Adrenal gland (tissue), 12 donors: ENCODE measurements around the gene UPK1B. TPM values are rescaled to one million over a fixed set of nuclear protein-coding genes. Genes with fewer than 3 reads are reported as not detected.
"Not testable (repeated sequence)": the region's sequence is repeated elsewhere in the genome, so short reads cannot be mapped to it uniquely, and the experiment has no call there.

ENCODE experiments used
- DNase-seq, 7 donors: peaks; one replicate each; pipeline ENCODE4 v3.0.0-alpha.2; 2019 to 2020
- H3K27ac ChIP-seq, 5 donors: fragments of 200-600 bp; sonication (generic) in 4 of 5; 1 replicate in 3 of 5; 2 replicates in 2 of 5; pipeline versions ENCODE4 v1.5.1 to v1.8.0; 2016 to 2020; ENCODE audit warnings: mild to moderate bottlenecking in 1 of 5
- H3K27me3 ChIP-seq: fragments of 200-600 bp; 2 replicates; pipeline ENCODE4 v1.8.0; 2021
- H3K36me3 ChIP-seq, 2 donors: fragments of 200-600 bp; replicated peaks in 1 of 2; 1 replicate in 1 of 2; 2 replicates in 1 of 2; pipeline versions ENCODE4 v1.5.1 to v1.8.0; 2018 to 2022
- H3K4me1 ChIP-seq, 2 donors: fragments of 200-600 bp; replicated peaks in 1 of 2; 1 replicate in 1 of 2; 2 replicates in 1 of 2; pipeline versions ENCODE4 v1.5.1 to v1.8.0; 2018 to 2021
- H3K4me3 ChIP-seq, 4 donors: fragments of 200-600 bp; sonication (generic) in 3 of 4; one replicate each; pipeline ENCODE4 v1.5.1; 2016 to 2018
- H3K9me3 ChIP-seq, 3 donors: fragments of 200-600 bp; sonication (generic) in 1 of 3; replicated peaks in 1 of 3; 1 replicate in 2 of 3; 2 replicates in 1 of 3; pipeline versions ENCODE4 v1.5.1 to v1.8.0; 2016 to 2021
- POLR2A ChIP-seq, 2 donors: fragments of 450-650 bp; IDR thresholded peaks; one replicate each; pipeline ENCODE4 v1.6.1; 2017; ENCODE audit warnings: antibody characterized with exemption in 2 of 2, mild to moderate bottlenecking in 2 of 2, moderate library complexity in 1 of 2
- WGBS, 4 donors: extraction: QIAGEN DNeasy Blood & Tissue Kit in 2 of 4; methylation state at CpG; one replicate each; pipeline versions ENCODE4 v1.1.5 to v1.1.7; 2013 to 2017; 5-methylcytosine and 5-hydroxymethylcytosine counted together
- intact Hi-C, 2 donors: fragments of 100-400 bp; cut with DNase I; formaldehyde crosslinking; loops; one replicate each; pipeline versions ENCODE4 v1.14.1 to v1.15.0; 2022 to 2023
- polyA plus RNA-seq, 3 donors: library from polyadenylated mRNA; stranded (reverse); fragments of 200-250 nt in 2 of 3; fragments of 350-450 nt in 1 of 3; fragmentation: Illumina TruSeq in 1 of 3; extraction: RNeasy Lipid Tissue Mini Kit (QIAGEN cat#74804) in 1 of 3; gene quantifications; one replicate each; pipeline ENCODE4 v1.2.3, GENCODE V29; 2013 to 2014
- total RNA-seq, 9 donors: library from RNA; depleted of rRNA in 4 of 9; stranded (reverse); fragments of >200 nt in 4 of 9; fragments of 120-200 nt in 1 of 9; fragmentation: NEBNext Ultra II Directional in 1 of 9; extraction: Animal tissue kit (Norgen Biotek cat#: 25700) in 1 of 9; gene quantifications; one replicate each; pipeline versions ENCODE4 v1.1.0 to v1.2.4, GENCODE V29; 2013 to 2023
- TF ChIP-seq, protein P1 (sequence below), 6 experiments: fragments of 450-650 bp in 4 of 6; fragments of 200-600 bp in 2 of 6; sonication (generic) in 1 of 6; IDR thresholded peaks; 1 replicate in 5 of 6; 2 replicates in 1 of 6; pipeline versions ENCODE4 v1.5.1 to v1.8.0; 2016 to 2021; ENCODE audit warnings: antibody characterized with exemption in 6 of 6, mild to moderate bottlenecking in 2 of 6, moderate library complexity in 1 of 6
- donor health status: healthy with polysubstance abuse.
- donor health status: Bipolar disorder and iron deficiency.
- donor health status: DM: yes; HTN: yes; CAD: no.
- donor health status: DM: no; HTN: no; CAD: no.
- donor health status: DM: no; HTN: no; CAD: no.
- donor health status: DM: yes; HTN: yes; CAD: no.

Gene UPK1B
- total and polyA plus RNA-seq, 12 donors: 0.24 TPM; not detected in 11

DNA sequence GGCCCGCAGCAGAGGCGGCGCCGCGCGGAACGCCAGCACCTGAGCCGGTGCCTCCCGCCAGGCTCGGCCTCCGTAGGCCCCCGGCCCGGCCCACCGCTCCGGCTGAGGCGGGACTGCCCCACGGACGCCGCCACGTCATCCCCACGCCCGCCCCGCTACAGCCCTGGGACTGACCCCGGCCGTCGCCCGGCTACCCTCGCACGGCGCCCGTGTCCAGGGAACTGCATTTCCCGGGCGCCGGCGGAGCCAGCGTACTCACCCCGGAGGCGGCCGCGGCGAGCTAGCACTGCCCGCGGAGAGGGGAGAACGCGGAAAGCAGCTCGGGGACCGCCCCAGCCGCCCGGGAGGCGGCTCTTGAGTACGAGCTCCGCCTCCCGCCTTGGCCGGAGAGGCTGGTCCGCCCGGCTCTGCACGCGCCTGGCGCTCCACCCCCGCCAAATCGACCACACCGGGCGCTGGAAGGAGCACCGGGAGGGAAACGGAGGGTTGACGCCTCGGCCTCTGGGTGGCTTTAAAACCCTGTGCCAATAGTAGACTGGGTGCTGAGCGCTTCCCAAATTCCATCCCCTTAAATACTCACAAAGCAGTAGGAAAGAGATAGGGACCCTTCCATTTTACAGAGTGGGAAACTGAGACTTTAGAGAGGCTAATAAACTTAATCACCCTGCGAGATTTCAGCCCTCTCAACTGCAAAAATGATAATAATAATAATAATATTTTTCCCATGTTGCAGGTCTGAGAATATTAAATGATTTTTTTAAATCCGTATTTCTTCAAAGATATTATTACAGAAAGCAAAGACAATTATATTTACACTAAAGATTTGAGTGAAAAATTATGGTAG lies 67.4 kb downstream of the UPK1B start, which contains the start of gene B4GALT4:
TSS of gene B4GALT4 (minus strand) at position 288 of the 844 bp plus-strand sequence. CDS start 10,779 bp downstream, outside the sequence.
- Histone ChIP-seq H3K9me3 (no peaks in the 10 kb centered on the region), H3K36me3 (no peaks in the 10 kb centered on the region), H3K27ac (peak within 1 kb of the TSS; percentile 46 to 92 (median 84)), H3K27me3 (no peaks in the 10 kb centered on the region), H3K4me3 (peak within 1 kb of the TSS; percentile 39 to 78 (median 61)), H3K4me1 (peaks cover 2 to 36% of the 10 kb centered on the region in 2 donors)
- TF ChIP-seq, protein P1, sequence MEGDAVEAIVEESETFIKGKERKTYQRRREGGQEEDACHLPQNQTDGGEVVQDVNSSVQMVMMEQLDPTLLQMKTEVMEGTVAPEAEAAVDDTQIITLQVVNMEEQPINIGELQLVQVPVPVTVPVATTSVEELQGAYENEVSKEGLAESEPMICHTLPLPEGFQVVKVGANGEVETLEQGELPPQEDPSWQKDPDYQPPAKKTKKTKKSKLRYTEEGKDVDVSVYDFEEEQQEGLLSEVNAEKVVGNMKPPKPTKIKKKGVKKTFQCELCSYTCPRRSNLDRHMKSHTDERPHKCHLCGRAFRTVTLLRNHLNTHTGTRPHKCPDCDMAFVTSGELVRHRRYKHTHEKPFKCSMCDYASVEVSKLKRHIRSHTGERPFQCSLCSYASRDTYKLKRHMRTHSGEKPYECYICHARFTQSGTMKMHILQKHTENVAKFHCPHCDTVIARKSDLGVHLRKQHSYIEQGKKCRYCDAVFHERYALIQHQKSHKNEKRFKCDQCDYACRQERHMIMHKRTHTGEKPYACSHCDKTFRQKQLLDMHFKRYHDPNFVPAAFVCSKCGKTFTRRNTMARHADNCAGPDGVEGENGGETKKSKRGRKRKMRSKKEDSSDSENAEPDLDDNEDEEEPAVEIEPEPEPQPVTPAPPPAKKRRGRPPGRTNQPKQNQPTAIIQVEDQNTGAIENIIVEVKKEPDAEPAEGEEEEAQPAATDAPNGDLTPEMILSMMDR (IDR thresholded peaks at IDR 0.05): no peak
- TF ChIP-seq POLR2A (IDR thresholded peaks at IDR 0.05): peak; percentile 88 to 94
- peak; percentile 81 to 89 (median 87) for DNase-seq
- WGBS, 4 donors: 2 to 9% (median 2%) methylated on average over 14 to 70 of the region's 70 CpGs
- intact Hi-C loops: loop anchor here in 1 of 2 donors (10.0 kb wide), 1 partner anchor 96 kb away; the partner anchor contains the start of gene TEX55

DNA sequence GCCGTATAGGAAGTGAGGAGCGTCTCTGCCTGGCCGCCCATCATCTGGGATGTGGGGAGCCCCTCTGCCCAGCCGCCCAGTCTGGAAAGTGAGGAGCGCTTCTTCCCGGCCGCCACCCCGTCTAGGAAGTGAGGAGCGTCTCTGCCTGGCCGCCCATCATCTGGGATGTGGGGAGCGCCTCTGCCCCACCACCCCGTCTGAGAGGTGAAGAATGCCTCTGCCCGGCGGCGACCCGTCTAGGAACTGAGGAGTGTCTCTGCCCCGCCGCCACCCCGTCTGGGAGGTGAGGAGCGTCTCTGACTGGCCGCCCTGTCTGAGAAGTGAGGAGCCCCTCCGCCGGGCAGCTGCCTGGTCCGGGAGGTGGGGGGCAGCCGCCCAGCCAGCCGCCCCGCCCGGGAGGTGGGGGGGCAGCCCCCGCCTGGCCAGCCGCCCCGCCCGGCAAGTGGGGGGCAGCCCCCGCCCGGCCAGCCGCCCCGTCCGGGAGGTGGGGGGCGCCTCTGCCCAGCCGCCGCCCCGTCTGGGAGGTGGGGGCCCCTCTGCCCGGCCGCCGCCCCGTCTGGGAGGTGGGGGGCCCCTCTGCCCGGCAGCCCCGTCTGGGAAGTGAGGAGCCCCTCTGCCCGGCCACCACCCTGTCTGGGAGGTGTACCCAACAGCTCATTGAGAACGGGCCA lies 69.1 kb downstream of the UPK1B start:
- WGBS, 4 donors: 90 to 94% (median 93%) methylated on average over 11 to 48 of the region's 49 CpGs
- H3K27ac ChIP-seq: not testable (repeated sequence)
- intact Hi-C loops: loop anchor here in 1 of 2 donors (10.0 kb wide), 1 partner anchor 98 kb away; the partner anchor contains the start of gene TEX55

DNA sequence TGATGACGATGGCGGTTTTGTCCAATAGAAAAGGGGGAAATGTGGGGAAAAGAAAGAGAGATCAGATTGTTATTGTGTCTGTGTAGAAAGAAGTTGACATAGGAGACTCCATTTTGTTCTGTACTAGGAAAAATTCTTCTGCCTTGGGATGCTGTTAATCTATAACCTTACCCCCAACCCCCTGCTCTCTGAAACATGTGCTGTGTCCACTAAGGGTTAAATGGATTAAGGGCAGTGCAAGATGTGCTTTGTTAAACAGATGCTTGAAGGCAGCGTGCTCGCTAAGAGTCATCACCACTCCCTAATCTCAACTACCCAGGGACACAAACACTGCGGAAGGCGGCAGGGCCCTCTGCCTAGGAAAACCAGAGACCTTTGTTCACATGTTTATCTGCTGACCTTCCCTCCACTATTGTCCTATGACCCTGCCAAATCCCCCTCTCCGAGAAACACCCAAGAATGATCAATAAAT lies 69.7 kb downstream of the UPK1B start:
- H3K36me3 ChIP-seq, H3K27ac ChIP-seq, DNase-seq, H3K4me3 ChIP-seq, H3K27me3 ChIP-seq, H3K9me3 ChIP-seq: not testable (repeated sequence)
- intact Hi-C loops: loop anchor here in 1 of 2 donors (10.0 kb wide), 1 partner anchor 98 kb away; the partner anchor contains the start of gene TEX55
- H3K4me1 ChIP-seq: peaks cover 2 to 27% of the 10 kb centered on the region in 2 donors
- WGBS, 4 donors: 78 to 90% (median 82%) methylated on average over 5 to 7 of the region's 7 CpGs

More for the DNA sequence above, 69.1 kb downstream of the UPK1B start:
- not testable (repeated sequence) for H3K4me3 ChIP-seq, H3K27me3 ChIP-seq, H3K36me3 ChIP-seq, H3K9me3 ChIP-seq, DNase-seq
- peaks cover 2 to 32% of the 10 kb centered on the region in 2 donors for H3K4me1 ChIP-seq

DNA sequence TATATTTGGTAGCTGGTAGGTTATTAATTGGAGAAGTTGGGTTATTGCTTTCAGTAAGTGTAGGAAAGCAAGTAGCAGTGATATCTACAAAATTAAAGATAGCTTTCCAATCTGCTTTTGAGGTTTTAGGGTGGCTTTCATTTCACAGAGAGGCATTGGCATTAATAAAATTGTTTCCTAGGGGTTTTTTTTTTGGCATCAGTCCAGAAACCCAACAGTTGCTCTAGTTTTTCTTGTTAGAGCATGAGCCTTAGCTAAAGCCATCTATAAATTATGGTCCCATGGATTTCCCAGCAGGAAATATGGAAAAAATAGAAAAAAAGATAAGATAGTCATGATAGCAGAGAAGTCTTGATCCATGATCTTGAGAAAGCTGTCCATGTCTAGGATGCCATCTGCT lies 70.3 kb downstream of the UPK1B start:
- H3K4me1 ChIP-seq: peaks cover 2 to 21% of the 10 kb centered on the region in 2 donors
- H3K27ac ChIP-seq: no peak overlapping the region
- H3K27me3 ChIP-seq: no peaks in the 10 kb centered on the region
- DNase-seq: no peak
- H3K36me3 ChIP-seq: no peaks in the 10 kb centered on the region
- H3K9me3 ChIP-seq: no peaks in the 10 kb centered on the region
- TF ChIP-seq POLR2A (IDR thresholded peaks at IDR 0.05): no peak
- TF ChIP-seq, protein P1 (IDR thresholded peaks at IDR 0.05): no peak
- no peak overlapping the region for H3K4me3 ChIP-seq
- intact Hi-C loops: loop anchor here in 1 of 2 donors (10.0 kb wide), 1 partner anchor 99 kb away; the partner anchor contains the start of gene TEX55

DNA sequence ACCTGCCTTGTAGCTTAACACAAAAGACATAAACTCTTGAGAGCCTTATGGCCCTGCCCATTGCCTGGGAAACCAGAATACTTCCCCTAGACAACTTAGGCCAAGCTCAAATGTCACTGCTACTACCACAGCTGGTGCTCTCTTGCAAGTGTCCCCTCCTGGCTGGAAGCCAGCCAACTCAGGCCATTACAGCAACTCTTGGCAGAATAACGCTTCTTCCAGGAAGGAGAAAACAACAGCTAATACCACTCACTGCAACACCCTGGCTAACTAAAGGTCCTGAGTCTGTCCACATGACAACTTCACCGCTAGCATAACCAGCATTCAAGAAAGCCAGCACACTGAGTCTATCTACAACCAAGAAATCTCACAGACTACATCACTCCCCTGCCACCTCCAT lies 72.4 kb downstream of the UPK1B start:
- Histone ChIP-seq H3K27ac (no peak overlapping the region), H3K9me3 (no peaks in the 10 kb centered on the region), H3K4me3 (no peak overlapping the region), H3K36me3 (no peaks in the 10 kb centered on the region), H3K4me1 (peaks cover 0 to 7% of the 10 kb centered on the region in 2 donors), H3K27me3 (no peaks in the 10 kb centered on the region)
- intact Hi-C loops: loop anchor here in 1 of 2 donors (10.0 kb wide), 1 partner anchor 101 kb away; the partner anchor contains the start of gene TEX55
- WGBS, 4 donors: 64 to 91% (median 79%) methylated on average over 2 of the region's 2 CpGs
- TF ChIP-seq POLR2A (IDR thresholded peaks at IDR 0.05): no peak
- TF ChIP-seq, protein P1 (IDR thresholded peaks at IDR 0.05): no peak
- DNase-seq: peak in 6 of 7 donors; percentile 39 to 73 (median 54)
